ENCODE measurements around the gene ACVR1B. TPM values are rescaled to one million over a fixed set of nuclear protein-coding genes. Genes with fewer than 3 reads are reported as not detected.

ACVR1B gene
- total and polyA plus RNA-seq, 11 donors: 7.4 to 19.8 (median 11.6) TPM

DNA sequence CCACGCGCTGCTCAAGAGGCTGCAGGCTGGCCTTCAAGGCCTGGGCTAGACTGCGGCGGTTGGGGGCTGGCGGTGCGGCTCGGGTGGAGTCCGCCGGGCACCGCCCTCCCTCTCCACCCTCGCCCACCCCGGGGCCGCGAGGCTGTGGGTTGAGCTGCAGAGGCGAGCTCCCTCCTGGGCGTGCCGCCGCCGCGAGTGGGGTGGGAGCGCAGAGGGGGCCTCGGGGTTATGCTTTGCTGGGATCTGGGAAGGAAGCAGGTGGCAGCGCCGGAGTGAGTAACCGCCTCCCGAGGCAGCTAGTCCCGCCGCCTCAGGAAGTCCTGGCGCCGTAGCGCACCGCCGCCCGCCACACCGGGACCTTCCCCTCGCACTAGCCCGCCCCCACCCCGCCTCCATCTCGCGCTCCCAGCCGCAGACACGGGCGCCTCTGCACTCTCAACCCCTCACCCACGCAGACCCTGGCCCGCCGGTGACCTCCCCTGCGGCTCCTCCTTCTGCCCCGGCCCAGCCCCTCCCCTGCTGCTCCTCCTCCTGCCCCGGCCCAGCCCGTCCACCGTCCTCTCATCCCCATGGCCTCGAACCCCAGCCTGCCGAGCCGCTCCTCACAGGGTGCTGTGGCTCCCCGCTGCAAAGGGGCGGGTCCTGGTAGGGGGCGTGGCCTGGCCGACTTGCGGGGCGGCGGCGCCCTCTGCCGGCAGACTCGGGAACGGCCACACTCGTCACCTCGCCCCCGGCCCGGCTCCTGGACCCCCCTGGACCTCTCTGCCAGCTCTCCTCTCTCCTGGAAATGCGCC is 71.9 kb downstream of the ACVR1B start:
- Histone ChIP-seq H3K27ac (peak overlapping the region; percentile 16 to 94 (median 68)), H3K9me3 (no peaks in the 10 kb centered on the region), H3K27me3 (no peaks in the 10 kb centered on the region), H3K4me1 (peaks cover 0 to 54% (median 35%) of the 10 kb centered on the region in 12 donors), H3K36me3 (no peaks in the 10 kb centered on the region), H3K4me3 (peak overlapping the region; percentile 32 to 62 (median 55))
- DNase-seq (peak; percentile 87 to 95 (median 90)), ATAC-seq (peak; percentile 26 to 62 (median 50))
- 0 to 1% (median 1%) methylated on average over 25 to 70 of the region's 70 CpGs for WGBS, 4 donors
- TF ChIP-seq, protein P1, sequence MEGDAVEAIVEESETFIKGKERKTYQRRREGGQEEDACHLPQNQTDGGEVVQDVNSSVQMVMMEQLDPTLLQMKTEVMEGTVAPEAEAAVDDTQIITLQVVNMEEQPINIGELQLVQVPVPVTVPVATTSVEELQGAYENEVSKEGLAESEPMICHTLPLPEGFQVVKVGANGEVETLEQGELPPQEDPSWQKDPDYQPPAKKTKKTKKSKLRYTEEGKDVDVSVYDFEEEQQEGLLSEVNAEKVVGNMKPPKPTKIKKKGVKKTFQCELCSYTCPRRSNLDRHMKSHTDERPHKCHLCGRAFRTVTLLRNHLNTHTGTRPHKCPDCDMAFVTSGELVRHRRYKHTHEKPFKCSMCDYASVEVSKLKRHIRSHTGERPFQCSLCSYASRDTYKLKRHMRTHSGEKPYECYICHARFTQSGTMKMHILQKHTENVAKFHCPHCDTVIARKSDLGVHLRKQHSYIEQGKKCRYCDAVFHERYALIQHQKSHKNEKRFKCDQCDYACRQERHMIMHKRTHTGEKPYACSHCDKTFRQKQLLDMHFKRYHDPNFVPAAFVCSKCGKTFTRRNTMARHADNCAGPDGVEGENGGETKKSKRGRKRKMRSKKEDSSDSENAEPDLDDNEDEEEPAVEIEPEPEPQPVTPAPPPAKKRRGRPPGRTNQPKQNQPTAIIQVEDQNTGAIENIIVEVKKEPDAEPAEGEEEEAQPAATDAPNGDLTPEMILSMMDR (IDR thresholded peaks at IDR 0.05): peak; percentile 92 to 98 (median 94)
- TF ChIP-seq POLR2A (IDR thresholded peaks at IDR 0.05): peak in 1 of 2 donors; percentile 20
- intact Hi-C loops (cut with DNase I): loop anchor here in 4 of 10 donors (1.0 to 5.0 kb wide), 5 partner anchors 18 to 126 kb away; partner anchors contain the start of gene ACVRL1 (in 1 of the 4)

DNA sequence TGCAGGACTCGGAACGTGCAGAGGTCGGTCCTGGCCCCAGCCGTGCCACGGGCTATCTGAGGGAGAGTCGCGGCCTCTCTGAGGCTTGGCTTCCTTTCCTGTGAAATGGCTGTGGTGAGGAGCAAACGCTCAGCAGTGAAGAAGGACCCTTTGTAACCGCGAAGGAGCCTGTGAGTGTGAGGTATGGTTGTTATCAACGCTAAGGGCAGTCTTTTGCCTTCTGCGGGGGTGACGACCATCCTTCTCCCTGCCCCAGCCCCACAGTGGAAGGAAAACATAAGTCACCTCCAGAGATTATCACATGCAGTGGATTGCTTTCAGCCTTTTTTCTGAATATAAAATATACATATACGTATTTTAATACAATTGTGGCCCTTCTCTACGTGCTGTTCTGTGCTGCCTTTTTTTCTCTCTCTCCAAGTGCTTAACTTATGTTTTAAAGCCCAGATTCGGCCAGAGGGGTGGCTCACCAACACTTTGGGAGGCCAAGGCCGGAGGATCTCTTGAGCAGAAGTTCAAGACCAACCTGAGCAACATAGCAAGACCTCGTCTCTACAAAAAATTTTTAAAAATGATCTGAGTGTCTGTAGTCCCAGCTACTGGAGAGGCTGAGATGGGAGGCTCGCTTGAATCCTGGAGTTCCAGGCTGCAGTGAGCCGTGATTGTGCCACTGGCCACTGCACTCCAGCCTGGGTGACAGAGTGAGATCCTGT is 72.6 kb downstream of the ACVR1B start:
- no peaks in the 10 kb centered on the region for H3K36me3 ChIP-seq
- peaks cover 0 to 55% (median 35%) of the 10 kb centered on the region in 12 donors for H3K4me1 ChIP-seq
- no peak for TF ChIP-seq POLR2A (IDR thresholded peaks at IDR 0.05)
- TF ChIP-seq, protein P1 (IDR thresholded peaks at IDR 0.05): peak in 4 of 12 donors; percentile 4 to 35 (median 23)
- intact Hi-C loops (cut with DNase I): loop anchor here in 6 of 10 donors (1.0 to 5.0 kb wide), 8 partner anchors 19 to 127 kb away; partner anchors contain the start of genes NR4A1 (in 3 of the 6) and ACVRL1 (in 1 of the 6)
- H3K9me3 ChIP-seq: no peaks in the 10 kb centered on the region
- H3K27me3 ChIP-seq: no peaks in the 10 kb centered on the region
- no peak for ATAC-seq
- DNase-seq: no peak
- peak overlapping the region in 11 of 12 donors; percentile 16 to 94 (median 72) for H3K27ac ChIP-seq
- peak overlapping the region; percentile 32 to 62 (median 55) for H3K4me3 ChIP-seq
- 29 to 33% (median 30%) methylated on average over 20 of the region's 20 CpGs for WGBS, 4 donors

DNA sequence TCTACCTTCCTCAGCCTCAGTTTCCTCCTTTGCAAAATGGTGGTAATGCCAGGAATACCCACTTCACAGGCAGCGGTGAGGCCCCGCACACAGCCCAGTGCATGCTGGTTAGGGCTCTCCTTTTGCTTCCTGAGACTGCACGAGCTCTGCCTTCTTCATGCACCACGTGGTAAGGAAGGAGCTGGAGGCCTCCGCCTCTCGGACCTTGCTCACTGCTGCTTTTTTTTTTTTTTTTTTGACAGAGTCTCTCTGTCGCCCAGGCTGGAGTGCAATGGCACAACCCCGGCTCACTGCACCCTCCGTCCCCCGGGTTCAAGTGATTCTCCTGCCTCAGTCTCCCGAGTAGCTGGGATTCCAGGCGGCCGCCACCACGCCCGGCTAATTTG is 73.3 kb downstream of the ACVR1B start:
- 71 to 74% (median 73%) methylated on average over 13 to 15 of the region's 15 CpGs for whole genome bisulfite sequencing, 4 donors
- Histone ChIP-seq H3K27me3 (no peaks in the 10 kb centered on the region), H3K27ac (peak overlapping the region; percentile 35 to 94 (median 86)), H3K4me1 (peaks cover 0 to 61% (median 35%) of the 10 kb centered on the region in 12 donors), H3K4me3 (peak overlapping the region in 10 of 12 donors; percentile 20 to 60 (median 42)), H3K36me3 (no peaks in the 10 kb centered on the region), H3K9me3 (no peaks in the 10 kb centered on the region)
- DNase-seq (no peak), ATAC-seq (peak in 1 of 4 donors; percentile 8)
- intact Hi-C loops (cut with DNase I): loop anchor here in 9 of 10 donors (1.0 to 5.0 kb wide), 11 partner anchors 20 to 128 kb away; partner anchors contain the start of genes ATG101 (in 3 of the 9), NR4A1 (in 3 of the 9) and ACVRL1 (in 1 of the 9)
- TF ChIP-seq POLR2A (IDR thresholded peaks at IDR 0.05): no peak
- TF ChIP-seq, protein P1 (IDR thresholded peaks at IDR 0.05): no peak

Measured in heart left ventricle (tissue), 16 donors.